ENCODE results near the gene ZNF143.

ZNF143 gene

DNA sequence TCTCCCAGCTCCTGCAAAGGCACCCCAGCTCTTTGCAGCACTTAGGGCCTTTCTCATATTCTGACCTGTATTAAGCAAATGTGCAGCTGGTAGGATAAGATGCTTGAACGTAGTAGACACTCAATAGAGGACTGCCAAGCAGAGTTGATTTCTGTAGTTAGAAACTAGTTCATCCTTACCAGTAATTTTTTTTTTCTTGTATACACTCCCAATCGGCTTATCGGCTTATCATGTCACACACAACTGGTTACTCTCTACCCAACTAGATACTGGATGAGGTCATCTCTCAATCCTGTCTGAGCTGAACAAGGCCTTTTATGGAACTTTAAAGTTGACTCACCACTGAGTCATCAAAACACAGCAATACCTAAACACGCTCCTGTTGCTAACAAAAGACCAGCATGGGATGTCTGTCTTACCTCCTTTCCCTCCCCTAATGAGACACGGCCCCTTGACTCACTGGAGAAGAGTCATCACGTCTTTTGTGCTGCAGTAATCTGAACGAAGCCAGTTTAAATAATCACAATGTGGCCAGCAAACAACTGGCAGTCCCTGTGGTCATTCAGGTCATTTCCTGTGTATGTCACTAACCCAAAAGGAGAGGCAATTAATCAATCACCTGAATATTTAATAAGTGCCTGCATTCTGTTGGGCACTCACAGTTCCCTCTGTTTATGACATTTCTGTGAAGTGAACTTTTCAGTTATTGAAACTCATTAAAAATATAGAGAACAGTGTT, 105.2 kb downstream of the ZNF143 start:
- TF ChIP-seq, protein P1, sequence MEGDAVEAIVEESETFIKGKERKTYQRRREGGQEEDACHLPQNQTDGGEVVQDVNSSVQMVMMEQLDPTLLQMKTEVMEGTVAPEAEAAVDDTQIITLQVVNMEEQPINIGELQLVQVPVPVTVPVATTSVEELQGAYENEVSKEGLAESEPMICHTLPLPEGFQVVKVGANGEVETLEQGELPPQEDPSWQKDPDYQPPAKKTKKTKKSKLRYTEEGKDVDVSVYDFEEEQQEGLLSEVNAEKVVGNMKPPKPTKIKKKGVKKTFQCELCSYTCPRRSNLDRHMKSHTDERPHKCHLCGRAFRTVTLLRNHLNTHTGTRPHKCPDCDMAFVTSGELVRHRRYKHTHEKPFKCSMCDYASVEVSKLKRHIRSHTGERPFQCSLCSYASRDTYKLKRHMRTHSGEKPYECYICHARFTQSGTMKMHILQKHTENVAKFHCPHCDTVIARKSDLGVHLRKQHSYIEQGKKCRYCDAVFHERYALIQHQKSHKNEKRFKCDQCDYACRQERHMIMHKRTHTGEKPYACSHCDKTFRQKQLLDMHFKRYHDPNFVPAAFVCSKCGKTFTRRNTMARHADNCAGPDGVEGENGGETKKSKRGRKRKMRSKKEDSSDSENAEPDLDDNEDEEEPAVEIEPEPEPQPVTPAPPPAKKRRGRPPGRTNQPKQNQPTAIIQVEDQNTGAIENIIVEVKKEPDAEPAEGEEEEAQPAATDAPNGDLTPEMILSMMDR (IDR thresholded peaks at IDR 0.05; ENCODE audit: low read length, missing control alignments): no peak
- no peak overlapping the region for H3K4me3 ChIP-seq (replicated peaks; ENCODE audit: low read depth, low read length)
- DNase-seq (ENCODE audit: low read depth): peak; percentile 100

DNA sequence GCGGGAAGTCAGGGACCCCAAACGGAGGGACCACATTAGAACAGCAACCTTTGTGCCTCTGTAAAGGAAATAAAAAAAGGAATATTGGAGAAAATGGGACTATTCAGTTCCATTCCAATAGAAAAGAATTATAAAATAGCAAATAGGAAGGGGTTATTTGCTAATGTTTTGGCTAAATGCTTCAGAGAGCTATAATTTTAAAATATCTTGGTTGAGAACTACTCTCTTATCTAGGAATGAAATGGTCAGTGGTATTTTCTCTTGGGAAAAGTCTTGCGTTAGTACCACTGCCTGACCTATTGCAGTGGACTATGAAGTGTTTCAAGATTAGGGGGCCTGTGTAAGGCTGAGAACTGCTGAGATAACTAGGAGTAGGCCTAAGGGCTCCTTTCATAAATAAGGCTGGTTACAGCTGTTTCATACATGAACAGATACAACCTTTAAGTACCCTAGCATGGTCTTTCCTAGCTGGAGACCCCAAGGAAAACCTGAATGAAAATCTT, 105.8 kb downstream of the ZNF143 start:
- DNase-seq (ENCODE audit: low read depth): peak; percentile 96
- H3K4me3 ChIP-seq (replicated peaks; ENCODE audit: low read depth, low read length): no peak overlapping the region
- TF ChIP-seq, protein P1 (IDR thresholded peaks at IDR 0.05; ENCODE audit: low read length, missing control alignments): no peak

DNA sequence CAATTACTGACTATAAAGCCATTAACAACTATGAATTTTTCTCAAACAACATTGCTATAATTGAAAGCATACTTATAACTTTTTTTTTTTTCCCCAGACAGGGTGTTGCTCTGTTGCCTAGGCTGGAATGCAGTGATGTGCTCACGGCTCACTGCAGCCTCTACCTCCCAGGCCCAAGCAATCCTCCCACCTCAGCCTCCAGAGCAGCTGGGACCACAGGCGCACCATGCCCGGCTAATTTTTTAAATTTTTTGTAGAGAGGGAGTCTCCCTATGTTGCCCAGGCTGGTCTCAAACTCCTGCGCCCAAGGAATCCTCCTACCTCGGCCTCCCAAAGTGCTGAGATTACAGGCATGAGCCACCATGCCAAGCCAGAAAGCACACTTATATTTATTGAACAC, 106.6 kb downstream of the ZNF143 start:
- DNase-seq (ENCODE audit: low read depth): no peak
- no peak overlapping the region for H3K4me3 ChIP-seq (replicated peaks; ENCODE audit: low read depth, low read length)
- TF ChIP-seq, protein P1 (IDR thresholded peaks at IDR 0.05; ENCODE audit: low read length, missing control alignments): no peak

DNA sequence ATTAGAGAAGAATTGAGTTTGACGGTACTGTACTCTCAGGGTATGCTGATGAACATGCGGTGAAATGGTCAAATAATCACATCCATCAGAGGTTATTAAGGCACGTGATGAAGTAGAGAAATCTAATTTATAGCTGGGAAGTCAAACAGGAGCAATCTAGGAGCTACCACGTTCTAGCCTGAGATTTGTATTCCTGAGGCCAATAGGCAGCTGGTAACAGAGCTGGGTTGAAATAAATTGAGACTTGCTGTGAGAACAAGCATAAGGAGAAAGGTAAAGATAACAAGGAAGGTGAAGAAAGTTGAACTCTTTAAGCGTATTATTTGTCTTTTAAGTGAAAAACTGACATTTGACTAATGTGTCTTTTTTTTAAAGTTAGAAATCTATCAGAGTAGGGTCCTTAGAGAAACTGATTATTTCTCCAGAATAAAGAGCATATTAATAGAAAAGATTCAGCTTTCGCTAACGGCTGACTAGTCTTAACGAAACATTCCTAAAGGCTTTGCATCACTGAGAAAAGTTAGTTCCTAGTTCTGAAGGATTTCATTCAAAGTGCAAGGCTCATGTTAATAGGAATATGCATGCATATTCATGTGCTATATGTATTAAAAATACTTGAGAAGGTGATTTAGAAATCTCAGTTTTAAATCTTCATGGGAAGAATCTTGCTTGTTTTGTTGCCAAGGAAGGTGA, 107.5 kb downstream of the ZNF143 start:
- H3K4me3 ChIP-seq (replicated peaks; ENCODE audit: low read depth, low read length): no peak overlapping the region
- TF ChIP-seq, protein P1 (IDR thresholded peaks at IDR 0.05; ENCODE audit: low read length, missing control alignments): no peak
- DNase-seq (ENCODE audit: low read depth): no peak

DNA sequence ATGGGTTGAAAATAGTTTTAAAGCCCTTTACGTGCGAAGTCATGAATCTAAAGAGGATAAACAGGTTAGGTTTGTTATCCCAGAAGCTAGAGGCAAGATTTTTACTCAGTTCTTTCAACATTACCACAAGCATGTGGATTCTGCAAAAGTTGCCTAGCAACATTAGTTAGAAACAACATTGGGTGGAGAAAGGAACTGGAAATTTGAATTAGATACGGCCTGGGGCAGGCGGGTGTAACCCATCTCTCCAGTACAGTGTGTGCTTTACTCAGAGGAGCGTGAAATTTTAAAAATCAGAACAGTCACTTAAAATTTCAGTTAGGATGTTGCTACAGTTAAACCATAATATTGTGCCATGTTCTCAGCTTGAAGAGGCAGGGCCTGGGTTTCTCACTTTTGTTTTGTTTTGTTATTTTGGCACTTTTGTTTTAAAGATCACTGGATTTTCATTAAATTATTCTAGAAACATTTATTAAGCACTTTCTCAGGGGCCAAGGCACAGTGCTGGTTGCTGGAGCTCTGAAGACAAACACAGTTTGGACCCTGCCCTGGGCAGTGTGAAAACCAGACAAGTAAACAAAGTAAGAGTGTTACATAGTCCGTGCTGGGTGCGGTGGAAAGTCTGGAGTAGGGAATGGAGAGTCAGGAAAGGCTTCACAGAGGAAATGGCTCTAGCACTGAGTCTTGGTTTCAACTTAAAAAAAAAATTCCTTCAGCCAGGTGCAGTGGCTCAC, 108.2 kb downstream of the ZNF143 start:
- DNase-seq (ENCODE audit: low read depth): peak; percentile 94

DNA sequence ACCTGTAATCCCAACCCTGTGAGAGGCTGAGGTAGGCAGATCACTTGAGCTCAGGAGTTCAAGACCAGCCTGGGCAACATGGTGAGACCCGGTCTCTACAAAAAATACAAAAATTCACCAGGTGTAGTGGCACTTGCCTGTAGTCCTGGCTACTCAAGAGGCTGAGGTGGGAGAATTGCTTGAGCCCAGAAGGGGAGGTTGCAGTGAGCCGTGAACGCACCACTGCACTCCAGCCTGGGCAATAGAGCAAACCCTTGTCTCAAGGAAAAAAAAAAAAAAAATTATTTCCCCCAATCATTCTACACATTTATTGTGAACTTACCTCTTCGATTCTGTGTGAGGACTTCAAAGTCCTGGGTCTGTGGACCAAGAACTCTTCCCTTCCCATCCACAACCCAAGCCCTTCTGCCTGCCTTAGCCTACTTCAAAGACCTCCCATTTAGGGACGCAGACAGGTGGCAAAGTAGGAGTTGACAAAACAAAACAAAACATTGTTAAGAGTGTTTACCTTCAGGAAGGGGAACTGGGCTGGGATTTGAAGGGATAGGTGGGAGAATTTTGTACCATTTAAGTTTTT, 108.9 kb downstream of the ZNF143 start:
- TF ChIP-seq, protein P1 (IDR thresholded peaks at IDR 0.05; ENCODE audit: low read length, missing control alignments): no peak
- no peak overlapping the region for H3K4me3 ChIP-seq (replicated peaks; ENCODE audit: low read depth, low read length)
- DNase-seq (ENCODE audit: low read depth): no peak

More for the DNA sequence above, 108.2 kb downstream of the ZNF143 start:
- TF ChIP-seq, protein P1 (IDR thresholded peaks at IDR 0.05; ENCODE audit: low read length, missing control alignments): no peak
- no peak overlapping the region for H3K4me3 ChIP-seq (replicated peaks; ENCODE audit: low read depth, low read length)

Data from fibroblast of pulmonary artery (primary cell).